Stimulated activated CD8-positive, alpha-beta memory T cell treated with anti-CD3 and anti-CD28 coated beads, Interleukin-15, amount 100 ng/mL, for 4 hours (primary cell): Measurements from ENCODE around the gene SLC34A1.
A peak's percentile ranks its signal among the peaks of the same experiment; 100 is the strongest.

Experiments
- DNase-seq, 2 donors: peaks; one replicate each; pipeline ENCODE4 v3.0.0-alpha.2; 2020; ENCODE audit warnings: low read depth in 2 of 2

The SLC34A1 gene

DNA sequence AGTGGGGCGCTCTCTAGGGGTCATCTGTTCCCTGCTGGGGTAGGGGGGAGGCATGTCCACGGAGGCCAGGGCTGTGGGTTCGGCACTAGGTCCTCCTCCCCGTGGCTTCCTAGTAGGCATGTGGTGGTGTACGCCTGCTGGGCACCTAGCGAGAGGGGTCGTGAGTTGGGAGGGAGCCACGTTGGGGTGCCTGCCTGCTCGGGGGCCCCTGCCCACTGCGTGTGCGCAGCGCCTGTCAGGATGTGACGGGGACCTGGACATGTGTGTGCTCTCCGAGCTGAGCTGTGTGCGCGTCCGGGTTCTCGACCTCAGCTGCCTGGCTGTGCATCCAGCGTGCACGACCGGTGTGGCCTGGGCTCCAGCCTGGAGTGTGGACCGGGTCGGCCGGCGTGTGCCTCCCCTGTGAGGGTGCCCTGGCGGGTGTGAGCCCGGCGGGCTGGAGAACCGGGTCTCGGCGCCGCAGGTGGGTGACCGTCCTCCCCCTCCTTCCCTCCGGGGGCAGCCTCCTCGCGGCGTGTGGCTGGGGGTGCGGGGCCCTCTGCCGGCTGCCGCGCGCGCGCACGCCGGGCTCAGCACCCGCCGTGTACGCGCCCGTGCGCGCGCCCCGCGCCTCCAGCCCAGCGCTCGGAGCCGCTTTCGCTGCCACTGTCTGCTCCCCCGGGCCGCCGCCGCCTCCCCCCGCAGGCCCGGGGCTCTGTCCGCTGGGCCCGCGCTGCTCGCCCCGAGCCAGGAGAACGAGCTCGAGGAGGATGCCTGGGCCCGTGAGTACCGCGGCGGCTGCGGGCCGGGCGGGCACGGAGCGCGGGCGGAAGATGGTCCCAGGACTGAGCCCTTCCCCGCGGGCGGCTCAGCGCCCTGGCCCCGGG, 62.2 kb downstream of the SLC34A1 start, which contains the start of gene PRR7:
PRR7 (plus strand) TSS at position 615 of the 866 bp plus-strand sequence. CDS start 8,254 bp downstream, outside the sequence.
- peak in 1 of 2 donors; percentile 63 for DNase-seq

- DNase-seq, result peak in 1 of 2 donors; percentile 53
These were observed 62.9 kb downstream of the SLC34A1 start for GRCh38 chr5:177447066-177447610.

DNA sequence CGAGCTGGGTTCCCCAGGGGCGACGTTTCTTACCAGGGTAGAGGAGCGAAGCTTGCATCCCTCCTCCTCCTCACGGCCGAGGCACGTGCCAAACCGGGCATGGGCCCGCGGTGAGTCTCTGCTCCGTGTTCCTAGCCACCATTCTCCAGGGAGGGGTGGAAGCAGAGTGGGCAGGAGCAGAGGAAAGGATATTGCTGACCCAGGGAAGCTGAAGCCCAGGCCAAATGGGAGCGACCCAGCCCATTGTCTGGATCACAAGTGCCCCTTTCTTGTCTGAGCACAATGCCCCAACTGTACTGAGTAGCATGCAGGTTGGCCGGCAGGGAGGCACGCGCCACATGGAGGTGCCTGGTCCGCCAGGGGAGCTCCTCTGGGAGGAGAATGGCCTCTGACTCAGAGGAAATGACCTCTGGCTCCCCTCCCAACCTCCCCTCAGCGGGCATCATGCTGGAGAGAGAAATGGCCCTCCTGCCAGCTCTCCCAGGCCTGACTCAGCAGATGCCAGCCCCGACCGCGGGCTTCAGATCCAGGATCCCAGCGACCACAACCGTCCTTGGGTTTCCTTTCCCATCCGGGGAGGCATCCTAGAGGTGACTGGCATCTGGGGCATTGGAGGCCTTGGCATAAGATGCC, 63.5 kb downstream of the SLC34A1 start:
- DNase-seq, result no peak
